Retinal pigment epithelial cell (primary cell): Measurements from ENCODE around the gene PHLDA2.

Experiments used
- DNase-seq: peaks from one replicate; pipeline ENCODE4 v3.0.0-alpha.2; 2010; ENCODE audit warnings: low read depth
- H3K4me3 ChIP-seq: 2 replicates; pipeline ENCODE4 v1.5.1; 2011; ENCODE audit warnings: mild to moderate bottlenecking, low read length, control low read depth, moderate library complexity
- TF ChIP-seq, protein P1 (sequence below): conservative IDR thresholded peaks from 2 replicates; pipeline ENCODE4 v1.5.1; 2011; ENCODE audit warnings: low read depth, low read length, control low read depth, inconsistent platforms

The PHLDA2 gene

DNA sequence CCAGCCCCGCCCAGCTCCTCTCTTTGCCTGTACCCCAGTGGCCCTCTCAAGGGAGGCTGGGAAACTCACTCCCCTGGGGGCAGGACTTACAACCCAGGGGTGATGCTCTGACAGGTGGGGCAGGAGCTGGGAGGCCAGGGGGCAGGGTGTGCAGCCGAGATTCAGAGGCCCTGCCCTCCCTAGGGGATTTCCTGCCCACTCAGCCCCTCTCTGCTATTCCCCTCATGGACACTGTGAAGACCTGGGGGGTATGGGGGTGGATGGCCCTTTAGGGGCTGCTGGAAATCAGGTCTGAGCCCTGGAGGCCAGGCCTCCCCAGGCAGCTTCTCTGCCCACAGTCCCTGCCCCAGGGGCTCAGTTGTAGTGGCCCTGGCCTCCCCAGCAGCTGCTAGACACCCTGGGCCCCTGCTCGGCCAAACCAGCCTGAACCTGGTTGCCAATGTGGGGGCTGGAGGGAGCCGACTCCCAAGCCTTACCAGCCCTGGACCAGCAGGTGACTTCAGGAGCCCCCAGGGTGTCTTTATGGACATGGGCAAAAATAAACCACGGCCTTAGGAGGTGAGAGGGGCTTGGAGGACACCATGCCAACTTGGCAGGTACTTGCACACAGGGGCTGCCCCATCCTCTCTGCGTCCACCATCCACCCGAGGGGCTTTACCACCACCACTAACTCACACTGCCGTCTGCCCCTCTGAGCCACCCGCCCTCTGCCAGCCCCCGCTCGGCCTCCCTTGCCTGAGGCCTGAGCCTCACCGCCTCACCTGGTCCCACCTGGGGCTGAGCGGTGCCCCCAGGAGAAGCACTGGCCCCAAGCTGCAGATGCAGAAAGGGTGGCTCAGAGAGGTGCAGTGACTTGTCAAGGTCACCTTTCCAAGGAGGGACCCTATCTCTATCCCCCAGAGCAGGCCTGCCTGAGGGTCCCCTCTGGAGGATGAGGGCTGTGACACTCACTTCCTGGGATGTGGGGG, 2.8 kb upstream of the PHLDA2 start:
- no peak overlapping the region for H3K4me3 ChIP-seq
- TF ChIP-seq, protein P1, sequence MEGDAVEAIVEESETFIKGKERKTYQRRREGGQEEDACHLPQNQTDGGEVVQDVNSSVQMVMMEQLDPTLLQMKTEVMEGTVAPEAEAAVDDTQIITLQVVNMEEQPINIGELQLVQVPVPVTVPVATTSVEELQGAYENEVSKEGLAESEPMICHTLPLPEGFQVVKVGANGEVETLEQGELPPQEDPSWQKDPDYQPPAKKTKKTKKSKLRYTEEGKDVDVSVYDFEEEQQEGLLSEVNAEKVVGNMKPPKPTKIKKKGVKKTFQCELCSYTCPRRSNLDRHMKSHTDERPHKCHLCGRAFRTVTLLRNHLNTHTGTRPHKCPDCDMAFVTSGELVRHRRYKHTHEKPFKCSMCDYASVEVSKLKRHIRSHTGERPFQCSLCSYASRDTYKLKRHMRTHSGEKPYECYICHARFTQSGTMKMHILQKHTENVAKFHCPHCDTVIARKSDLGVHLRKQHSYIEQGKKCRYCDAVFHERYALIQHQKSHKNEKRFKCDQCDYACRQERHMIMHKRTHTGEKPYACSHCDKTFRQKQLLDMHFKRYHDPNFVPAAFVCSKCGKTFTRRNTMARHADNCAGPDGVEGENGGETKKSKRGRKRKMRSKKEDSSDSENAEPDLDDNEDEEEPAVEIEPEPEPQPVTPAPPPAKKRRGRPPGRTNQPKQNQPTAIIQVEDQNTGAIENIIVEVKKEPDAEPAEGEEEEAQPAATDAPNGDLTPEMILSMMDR: no peak
- DNase-seq: no peak

DNA sequence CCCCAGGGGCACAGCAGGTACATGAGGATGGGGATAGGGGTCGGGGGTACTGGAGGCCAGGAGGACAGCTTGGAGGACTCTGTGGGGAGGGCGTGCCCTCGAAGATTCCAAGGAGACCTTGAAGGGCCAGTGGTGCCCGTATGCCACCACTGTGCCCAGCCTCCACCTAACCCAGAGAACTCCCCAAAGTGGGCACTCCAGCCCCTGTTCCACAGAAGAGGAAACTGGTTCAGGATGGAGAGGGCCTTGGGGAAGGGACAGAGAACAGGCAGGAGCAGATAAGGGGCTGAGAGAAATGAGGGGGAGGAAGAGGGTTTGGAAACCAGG, 2.2 kb upstream of the PHLDA2 start:
- DNase-seq: no peak
- TF ChIP-seq, protein P1: no peak
- no peak overlapping the region for H3K4me3 ChIP-seq

DNA sequence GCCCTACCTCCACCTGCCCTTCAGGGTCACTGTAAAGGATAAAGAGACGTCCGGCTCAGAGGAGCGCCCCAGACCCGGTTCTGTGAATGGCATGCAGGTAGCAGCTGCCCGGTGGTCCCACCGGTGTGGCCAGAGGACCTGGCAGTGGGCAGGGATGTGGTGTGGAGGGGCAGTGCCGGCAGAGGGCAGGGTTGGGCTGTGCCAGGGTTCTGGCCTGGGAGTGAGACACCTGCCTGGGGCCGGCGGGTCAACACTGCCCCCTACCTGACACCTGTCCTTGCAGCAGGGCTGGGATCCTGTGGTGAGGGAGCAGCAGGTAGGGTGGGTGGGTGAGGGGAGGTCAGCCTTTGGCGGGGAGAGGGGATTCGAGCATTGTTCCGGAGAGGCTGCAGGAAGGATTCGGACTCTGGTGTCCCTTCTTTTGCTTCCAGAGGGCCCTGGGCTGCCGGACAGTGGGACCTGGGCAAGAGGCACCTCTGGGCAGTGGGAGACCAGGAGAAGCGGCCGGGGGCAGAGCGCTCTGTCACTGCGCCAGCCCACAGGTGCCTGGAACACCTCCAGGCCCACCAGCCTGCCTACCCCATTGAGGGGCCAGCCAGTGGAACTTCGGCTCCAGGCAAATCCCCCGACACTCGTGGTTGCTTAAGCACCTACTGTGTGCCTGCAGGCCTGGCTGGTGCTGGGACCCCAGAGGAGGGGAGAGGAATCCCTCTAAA, 1.6 kb upstream of the PHLDA2 start:
- no peak for DNase-seq
- TF ChIP-seq, protein P1: peak; percentile 80
- H3K4me3 ChIP-seq: peak overlapping the region; percentile 46

- peak overlapping the region; percentile 46 for H3K4me3 ChIP-seq
- DNase-seq: no peak
- TF ChIP-seq, protein P1: peak; percentile 47
Observed at GRCh38 chr11:2929950-2930703, 907 bp upstream of the PHLDA2 start.

DNA sequence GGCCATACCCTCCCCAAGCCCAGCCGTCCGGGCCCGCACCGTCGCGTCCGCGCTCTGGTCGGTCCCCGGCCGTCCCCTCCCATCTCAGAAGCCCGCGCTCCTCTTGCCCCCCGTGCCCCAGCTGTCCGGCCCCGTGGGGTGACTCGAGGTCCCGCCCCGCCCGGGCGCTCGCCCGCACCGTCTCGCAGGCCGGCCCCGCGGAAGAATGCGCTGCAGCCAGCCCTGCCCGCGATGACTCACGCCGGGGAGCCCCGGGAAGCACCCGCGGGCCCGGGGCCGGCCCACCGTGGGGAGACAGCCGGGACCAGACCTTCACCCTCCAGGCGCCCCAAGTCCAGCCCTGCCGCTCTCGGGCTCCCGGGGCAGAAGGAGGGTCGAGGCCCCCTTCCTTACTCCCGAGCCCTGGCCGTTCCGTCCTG, 320 bp upstream of the PHLDA2 start:
- peak overlapping the region; percentile 46 for H3K4me3 ChIP-seq
- TF ChIP-seq, protein P1: no peak
- DNase-seq: no peak

DNA sequence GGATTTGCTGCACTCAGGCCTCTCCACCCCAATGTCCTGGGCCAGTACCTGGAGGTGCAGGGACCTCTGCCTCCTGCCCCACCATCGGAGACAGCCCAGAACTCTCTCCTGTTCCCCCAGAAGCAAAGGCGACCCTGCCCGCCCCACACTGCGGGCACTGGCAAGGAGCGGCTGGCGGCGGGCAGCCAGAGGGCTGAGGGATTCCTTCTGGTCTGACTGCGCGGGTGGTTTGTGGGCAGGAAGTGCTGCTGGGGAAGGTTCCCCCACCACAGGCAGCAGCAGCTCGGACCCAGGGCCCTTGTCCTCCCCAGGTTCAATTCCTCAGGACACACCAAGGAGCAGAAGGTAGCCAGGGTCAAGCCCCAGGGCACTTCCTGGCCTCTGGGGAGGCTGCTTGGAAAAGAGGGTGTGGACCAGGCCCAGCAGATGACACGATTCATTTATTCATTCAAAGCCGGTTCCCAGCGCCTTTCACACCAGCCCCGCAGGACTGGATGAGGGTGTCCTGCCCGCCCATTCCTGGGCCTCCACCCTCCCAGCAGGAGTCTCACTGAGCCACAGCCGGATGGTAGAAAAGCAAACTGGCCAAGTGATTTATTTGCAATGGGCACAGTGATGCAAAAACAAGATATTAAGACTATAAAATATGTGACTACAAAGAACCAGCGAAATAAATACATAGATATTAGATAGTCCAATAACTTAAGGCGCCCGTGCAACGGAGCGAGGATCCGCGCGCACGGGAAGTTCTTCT, 1.2 kb downstream of the PHLDA2 start:
- TF ChIP-seq, protein P1: no peak
- peak overlapping the region; percentile 60 for H3K4me3 ChIP-seq

More for the DNA sequence above, 1.2 kb downstream of the PHLDA2 start:
- DNase-seq: no peak
